Mucosa of rectum (tissue), 2 donors: Measurements from ENCODE around the gene GPATCH1.
"Not testable (repeated sequence)": the region's sequence is repeated elsewhere in the genome, so short reads cannot be mapped to it uniquely, and the experiment has no call there.

Source experiments
- H3K27ac ChIP-seq, 2 donors: one replicate each; pipeline ENCODE4 v1.7.0; 2013; ENCODE audit warnings: inconsistent platforms in 2 of 2, low read depth in 2 of 2, low read length in 2 of 2
- H3K27me3 ChIP-seq, 2 donors: one replicate each; pipeline ENCODE4 v1.7.0; 2013; ENCODE audit warnings: low read length in 2 of 2; ENCODE audit not compliant: control insufficient read depth in 2 of 2, insufficient read depth in 2 of 2
- H3K36me3 ChIP-seq, 2 donors: one replicate each; pipeline ENCODE4 v1.7.0; 2013; ENCODE audit warnings: low read length in 2 of 2; ENCODE audit not compliant: control insufficient read depth in 2 of 2, insufficient read depth in 2 of 2
- H3K4me1 ChIP-seq, 2 donors: one replicate each; pipeline ENCODE4 v1.7.0; 2013; ENCODE audit warnings: low read length in 2 of 2, mild to moderate bottlenecking in 1 of 2; ENCODE audit not compliant: control insufficient read depth in 2 of 2, insufficient read depth in 2 of 2
- H3K4me3 ChIP-seq, 2 donors: one replicate each; pipeline ENCODE4 v1.7.0; 2013; ENCODE audit warnings: low read length in 2 of 2
- H3K9ac ChIP-seq, 2 donors: one replicate each; pipeline ENCODE4 v1.7.0; 2013; ENCODE audit warnings: low read length in 2 of 2, low read depth in 1 of 2, mild to moderate bottlenecking in 1 of 2
- H3K9me3 ChIP-seq, 2 donors: one replicate each; pipeline ENCODE4 v1.7.0; 2013; ENCODE audit warnings: low read length in 2 of 2; ENCODE audit not compliant: control insufficient read depth in 2 of 2
- donor health status: healthy.
- donor health status: Normal muscosa, but diverticular disease.

Gene GPATCH1, protein sequence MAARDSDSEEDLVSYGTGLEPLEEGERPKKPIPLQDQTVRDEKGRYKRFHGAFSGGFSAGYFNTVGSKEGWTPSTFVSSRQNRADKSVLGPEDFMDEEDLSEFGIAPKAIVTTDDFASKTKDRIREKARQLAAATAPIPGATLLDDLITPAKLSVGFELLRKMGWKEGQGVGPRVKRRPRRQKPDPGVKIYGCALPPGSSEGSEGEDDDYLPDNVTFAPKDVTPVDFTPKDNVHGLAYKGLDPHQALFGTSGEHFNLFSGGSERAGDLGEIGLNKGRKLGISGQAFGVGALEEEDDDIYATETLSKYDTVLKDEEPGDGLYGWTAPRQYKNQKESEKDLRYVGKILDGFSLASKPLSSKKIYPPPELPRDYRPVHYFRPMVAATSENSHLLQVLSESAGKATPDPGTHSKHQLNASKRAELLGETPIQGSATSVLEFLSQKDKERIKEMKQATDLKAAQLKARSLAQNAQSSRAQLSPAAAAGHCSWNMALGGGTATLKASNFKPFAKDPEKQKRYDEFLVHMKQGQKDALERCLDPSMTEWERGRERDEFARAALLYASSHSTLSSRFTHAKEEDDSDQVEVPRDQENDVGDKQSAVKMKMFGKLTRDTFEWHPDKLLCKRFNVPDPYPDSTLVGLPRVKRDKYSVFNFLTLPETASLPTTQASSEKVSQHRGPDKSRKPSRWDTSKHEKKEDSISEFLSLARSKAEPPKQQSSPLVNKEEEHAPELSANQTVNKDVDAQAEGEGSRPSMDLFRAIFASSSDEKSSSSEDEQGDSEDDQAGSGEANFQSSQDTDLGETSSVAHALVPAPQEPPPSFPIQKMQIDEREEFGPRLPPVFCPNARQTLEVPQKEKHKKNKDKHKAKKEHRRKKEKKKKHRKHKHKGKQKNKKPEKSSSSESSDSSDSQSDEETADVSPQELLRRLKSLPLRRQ

DNA sequence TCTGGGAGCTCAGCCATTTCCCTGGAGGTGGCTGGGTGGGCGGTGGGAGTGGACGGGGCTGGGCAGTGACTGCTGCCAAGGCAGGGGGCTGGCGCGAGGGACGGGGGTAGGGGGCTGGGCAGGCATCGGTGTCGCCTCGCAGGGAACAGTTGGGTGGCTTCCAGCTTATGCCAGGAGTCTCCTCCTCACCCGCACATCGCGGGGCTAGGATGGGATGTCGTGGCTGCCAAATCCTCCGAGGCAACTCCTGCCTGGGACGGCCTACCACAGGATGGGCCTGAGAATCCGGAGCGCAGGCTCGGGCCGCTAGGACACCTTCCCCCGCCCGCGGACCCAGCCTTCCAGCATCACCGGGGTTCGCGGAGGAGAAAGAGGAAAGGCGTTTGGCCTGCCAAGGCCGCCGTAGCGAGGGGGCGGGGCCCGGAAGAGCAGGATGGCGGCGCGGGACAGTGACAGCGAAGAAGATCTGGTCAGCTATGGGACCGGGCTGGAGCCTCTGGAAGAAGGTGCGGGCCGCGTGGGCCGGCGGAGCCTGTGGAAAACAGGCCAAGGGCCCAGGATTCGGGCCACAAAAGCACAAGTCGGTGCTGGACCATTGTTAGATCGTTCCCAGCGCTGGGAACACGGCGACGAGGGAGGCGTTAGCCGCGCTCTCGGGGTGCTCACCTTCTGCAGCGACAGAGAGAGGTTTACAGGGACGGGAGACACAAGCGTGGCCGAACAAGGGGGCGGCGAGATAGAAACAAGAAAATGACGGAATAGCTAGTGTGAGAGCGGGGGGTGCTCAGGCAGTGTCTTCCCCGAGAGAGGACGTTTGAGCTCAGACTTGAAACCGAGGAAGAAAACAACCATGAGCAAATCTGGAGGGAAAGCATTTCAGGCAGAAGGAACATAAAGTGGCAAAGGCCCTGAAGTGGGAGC is at the start of gene GPATCH1:
TSS of gene GPATCH1 (plus strand) at position 421 of the 921 bp plus-strand sequence. CDS start at position 434, 13 bp downstream.
- Histone ChIP-seq H3K27ac (peak within 1 kb of the TSS; percentile 75 to 77), H3K36me3 (no peaks in the 10 kb centered on the region), H3K4me1 (peaks cover 13 to 19% of the 10 kb centered on the region in 2 donors), H3K4me3 (peak within 1 kb of the TSS; percentile 95 to 97), H3K27me3 (no peaks in the 10 kb centered on the region), H3K9me3 (no peaks in the 10 kb centered on the region), H3K9ac (peak within 1 kb of the TSS; percentile 83 to 91)

DNA sequence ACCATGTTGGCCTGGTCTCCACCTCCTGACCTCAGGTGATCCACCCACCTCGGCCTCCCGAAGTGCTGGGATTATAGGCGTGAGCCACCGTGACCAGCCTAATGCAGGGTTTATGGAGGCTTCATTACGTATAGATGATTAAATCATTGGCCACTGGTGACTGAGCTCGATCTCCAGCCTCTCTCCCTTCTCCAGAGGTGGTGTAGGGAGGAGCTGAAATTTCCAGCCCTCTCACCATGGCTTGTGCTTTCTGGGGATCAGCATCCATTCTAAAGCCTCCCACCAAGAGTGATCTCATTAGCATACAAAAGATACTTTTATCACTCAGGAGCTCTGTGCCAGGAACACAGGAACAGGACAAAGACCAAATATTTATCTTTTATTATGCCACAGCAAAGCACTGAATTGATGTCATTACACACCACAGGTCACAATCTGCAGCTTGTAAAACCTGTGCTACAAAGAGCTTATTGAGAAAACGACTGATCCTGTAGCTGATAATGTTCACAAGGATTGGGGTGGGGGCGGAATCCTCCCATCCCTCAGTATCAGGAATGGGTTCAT is 48.7 kb upstream of the GPATCH1 start:
- Histone ChIP-seq H3K27ac (peak overlapping the region; percentile 81 to 92), H3K4me1 (peaks cover 3 to 35% of the 10 kb centered on the region in 2 donors), H3K4me3 (peak overlapping the region in 1 of 2 donors; percentile 43), H3K9ac (peak overlapping the region; percentile 17 to 58), H3K9me3 (no peaks in the 10 kb centered on the region), H3K27me3 (no peaks in the 10 kb centered on the region), H3K36me3 (no peaks in the 10 kb centered on the region)

DNA sequence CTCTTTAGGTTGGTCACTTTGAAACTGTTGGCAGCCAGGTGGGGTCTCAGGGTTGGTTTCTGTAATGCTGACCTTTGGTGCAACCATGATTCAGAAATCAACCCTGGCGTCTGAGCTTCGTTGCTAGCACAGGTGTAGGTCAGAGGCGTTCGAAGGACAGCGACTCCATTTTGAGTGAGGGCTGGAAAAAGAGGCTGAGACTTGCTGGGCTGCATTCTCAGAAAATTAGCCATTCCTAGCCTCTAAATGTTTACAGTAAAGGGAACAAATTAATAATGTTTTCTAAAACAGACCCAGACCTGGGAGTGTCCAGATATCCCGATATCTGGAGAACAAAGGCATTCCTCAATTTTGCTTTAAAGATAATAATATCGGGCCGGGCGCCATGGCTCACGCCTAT is 45.5 kb upstream of the GPATCH1 start:
- Histone ChIP-seq H3K4me3 (no peak overlapping the region), H3K27ac (no peak overlapping the region), H3K9ac (no peak overlapping the region), H3K36me3 (peaks cover 0 to 3% of the 10 kb centered on the region in 2 donors), H3K27me3 (no peaks in the 10 kb centered on the region), H3K9me3 (no peaks in the 10 kb centered on the region), H3K4me1 (peaks cover 3 to 33% of the 10 kb centered on the region in 2 donors)

DNA sequence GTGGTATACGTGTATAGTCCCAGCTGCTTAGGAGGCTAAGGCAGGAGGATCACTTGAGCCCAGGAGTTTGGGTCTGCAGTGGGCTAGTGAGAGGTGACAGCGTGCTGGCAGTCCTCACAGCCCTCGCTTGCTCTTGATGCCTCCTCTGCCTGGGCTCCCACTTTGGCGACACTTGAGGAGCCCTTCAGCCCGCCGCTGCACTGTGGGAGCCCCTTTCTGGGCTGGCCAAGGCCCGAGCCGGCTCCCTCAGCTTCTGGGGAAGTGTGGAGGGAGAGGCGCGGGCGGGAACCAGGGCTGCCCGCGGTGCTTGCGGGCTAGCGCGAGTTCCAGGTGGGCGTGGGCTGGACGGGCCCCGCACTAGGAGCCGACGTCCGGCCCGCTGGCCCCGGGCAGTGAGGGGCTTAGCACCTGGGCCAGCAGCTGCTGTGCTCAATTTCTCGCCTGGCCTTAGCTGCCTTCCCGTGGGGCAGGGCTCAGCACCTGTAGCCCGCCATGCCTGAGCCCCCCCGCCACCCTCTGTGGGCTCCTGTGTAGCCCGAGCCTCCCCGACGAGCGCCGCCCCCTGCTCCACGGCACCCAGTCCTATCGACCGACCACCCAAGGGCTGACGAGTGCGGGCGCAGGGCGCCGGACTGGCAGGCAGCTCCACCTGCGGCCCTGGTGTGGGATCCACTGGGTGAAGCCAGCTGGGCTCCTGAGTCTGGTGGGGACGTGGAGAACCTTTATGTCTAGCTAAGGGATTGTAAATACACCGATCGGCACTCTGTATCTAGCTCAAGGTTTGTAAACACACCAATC is 44.4 kb upstream of the GPATCH1 start:
- H3K9ac ChIP-seq, H3K36me3 ChIP-seq, H3K9me3 ChIP-seq, H3K27me3 ChIP-seq, H3K27ac ChIP-seq, H3K4me3 ChIP-seq: not testable (repeated sequence)
- peaks cover 11 to 35% of the 10 kb centered on the region in 2 donors for H3K4me1 ChIP-seq

DNA sequence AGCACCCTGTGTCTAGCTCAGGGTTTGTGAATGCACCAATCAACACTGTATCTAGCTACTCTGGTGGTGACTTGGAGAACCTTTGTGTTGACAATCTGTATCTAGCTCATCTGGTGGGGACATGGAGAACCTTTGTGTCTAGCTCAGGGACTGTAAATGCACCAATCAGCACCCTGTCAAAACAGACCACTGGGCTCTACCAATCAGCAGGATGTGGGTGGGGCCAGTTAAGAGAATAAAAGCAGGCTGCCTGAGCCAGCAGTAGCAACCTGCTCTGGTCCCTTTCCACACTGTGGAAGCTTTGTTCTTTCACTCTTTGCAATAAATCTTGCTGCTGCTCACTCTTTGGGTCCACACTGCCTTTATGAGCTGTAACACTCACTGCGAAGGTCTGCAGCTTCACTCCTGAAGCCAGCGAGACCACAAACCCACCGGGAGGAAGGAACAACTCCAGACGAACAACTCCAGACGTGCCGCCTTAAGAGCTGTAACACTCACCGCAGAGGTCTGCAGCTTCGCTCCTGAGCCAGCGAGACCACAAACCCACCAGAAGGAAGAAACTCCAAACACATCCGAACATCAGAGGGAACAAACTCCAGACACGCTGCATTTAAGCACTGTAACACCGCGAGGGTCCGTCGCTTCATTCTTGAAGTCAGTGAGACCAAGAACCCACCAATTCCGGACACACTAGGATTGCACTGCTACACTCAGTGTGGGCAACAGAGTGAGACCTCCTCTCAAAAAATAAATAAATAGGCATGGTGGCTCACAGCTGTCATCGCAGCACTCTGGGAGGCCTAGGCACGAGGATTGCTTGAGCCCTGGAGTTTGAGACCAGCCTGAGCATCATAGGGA is 43.6 kb upstream of the GPATCH1 start:
- H3K27ac ChIP-seq, H3K4me3 ChIP-seq, H3K36me3 ChIP-seq, H3K9ac ChIP-seq, H3K27me3 ChIP-seq, H3K9me3 ChIP-seq: not testable (repeated sequence)
- H3K4me1 ChIP-seq, result peaks cover 19 to 36% of the 10 kb centered on the region in 2 donors

DNA sequence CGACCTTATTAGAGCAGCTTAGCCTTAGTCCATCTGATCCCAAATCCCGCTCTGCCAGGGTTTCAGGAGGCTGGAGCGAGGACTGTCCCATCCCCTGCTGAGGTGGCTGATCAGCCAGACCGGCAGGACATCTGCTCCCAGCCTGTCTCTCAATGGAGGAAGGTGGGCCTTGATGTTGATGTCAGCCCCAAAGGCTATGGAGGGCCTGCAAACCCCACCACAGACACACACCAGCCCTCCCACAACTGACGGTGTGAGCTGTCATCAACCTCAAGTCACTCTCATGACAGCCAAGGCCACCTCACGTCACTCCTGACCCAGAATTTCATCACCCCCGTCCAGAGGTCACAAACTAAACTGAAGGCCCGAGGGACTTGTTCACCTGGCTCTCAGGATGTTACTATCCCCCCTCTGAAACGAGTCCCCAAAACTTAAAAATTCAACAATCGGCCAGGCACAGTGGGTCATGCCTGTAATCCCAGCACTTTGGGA is 41.8 kb upstream of the GPATCH1 start:
- Histone ChIP-seq H3K27ac (peak overlapping the region; percentile 35 to 38), H3K4me1 (peaks cover 24 to 38% of the 10 kb centered on the region in 2 donors), H3K9me3 (no peaks in the 10 kb centered on the region), H3K36me3 (peaks cover 0 to 7% of the 10 kb centered on the region in 2 donors), H3K4me3 (no peak overlapping the region), H3K27me3 (no peaks in the 10 kb centered on the region), H3K9ac (no peak overlapping the region)

DNA sequence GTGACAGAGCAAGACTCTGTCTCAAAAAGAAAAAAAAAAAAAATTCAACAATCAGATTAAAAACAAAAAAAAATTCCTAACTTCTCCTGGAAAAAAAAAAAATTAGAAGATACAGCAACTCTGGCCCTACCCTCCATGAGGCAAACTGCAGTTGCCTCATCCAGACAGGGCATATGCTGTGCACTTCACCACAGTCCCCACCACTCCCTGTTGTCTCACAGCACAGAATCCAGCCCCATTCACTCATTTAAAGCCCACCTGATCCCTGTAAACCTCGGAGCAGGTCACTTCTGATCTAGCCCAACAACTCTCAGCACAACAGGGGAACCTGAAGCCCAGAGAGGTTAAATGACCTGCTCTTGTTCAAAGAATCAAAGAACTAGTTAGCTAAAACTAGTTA is 41.2 kb upstream of the GPATCH1 start:
- Histone ChIP-seq H3K4me1 (peaks cover 24 to 38% of the 10 kb centered on the region in 2 donors), H3K27ac (peak overlapping the region; percentile 74 to 94), H3K36me3 (peaks cover 0 to 7% of the 10 kb centered on the region in 2 donors), H3K27me3 (no peaks in the 10 kb centered on the region), H3K9ac (no peak overlapping the region), H3K4me3 (no peak overlapping the region), H3K9me3 (no peaks in the 10 kb centered on the region)

DNA sequence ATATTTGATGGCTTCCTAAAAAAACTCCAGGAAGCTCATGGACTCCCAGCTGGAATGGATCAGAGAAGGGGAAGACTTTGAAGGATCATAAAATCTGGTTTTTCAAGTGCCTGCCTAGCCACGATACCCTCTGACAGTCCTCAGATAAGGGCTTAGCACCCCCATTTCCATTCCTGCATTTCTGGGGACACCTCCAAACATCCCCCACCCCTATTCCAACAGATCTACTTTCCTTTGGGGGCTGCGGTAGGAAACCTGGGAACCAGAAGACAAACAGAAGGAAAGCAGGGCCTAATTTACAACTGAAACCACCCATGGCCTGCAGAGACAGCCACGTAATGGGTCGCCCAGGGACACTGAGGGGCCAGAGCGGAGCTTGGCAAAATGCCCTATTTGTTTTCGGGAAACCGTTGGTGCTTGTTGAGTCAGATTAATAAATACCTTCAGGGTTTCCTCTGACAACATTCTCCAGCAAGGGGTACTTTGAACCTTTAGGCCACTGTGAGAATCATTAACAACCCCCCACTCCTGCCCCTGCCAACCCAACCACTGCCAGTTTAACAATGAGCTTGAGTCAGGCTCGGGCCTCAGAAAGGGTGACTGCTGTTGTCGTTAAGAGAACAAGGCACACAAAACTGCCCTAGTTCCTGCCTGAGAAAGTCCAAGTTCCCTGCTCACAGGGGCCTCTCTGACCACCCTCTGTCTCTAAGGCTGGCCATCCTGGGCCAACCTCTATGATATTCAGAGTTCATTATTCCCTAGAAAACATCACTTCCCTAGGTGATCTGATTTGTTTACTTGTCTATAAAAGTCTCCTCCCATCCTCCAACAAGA is 39.8 kb upstream of the GPATCH1 start:
- Histone ChIP-seq H3K9me3 (no peaks in the 10 kb centered on the region), H3K27ac (peak overlapping the region; percentile 88 to 94), H3K27me3 (no peaks in the 10 kb centered on the region), H3K36me3 (peaks cover 0 to 7% of the 10 kb centered on the region in 2 donors), H3K4me1 (peaks cover 24 to 43% of the 10 kb centered on the region in 2 donors), H3K9ac (peak overlapping the region; percentile 70 to 75), H3K4me3 (no peak overlapping the region)
